ENCODE measurements around the gene KIFAP3. TPM values are rescaled to one million over a fixed set of nuclear protein-coding genes. Genes with fewer than 3 reads are reported as not detected.
"Not testable (repeated sequence)": the region's sequence is repeated elsewhere in the genome, so short reads cannot be mapped to it uniquely, and the experiment has no call there.

The KIFAP3 gene
- polyA plus RNA-seq, 4 donors: 39.6 to 54.5 (median 49.6) TPM

DNA sequence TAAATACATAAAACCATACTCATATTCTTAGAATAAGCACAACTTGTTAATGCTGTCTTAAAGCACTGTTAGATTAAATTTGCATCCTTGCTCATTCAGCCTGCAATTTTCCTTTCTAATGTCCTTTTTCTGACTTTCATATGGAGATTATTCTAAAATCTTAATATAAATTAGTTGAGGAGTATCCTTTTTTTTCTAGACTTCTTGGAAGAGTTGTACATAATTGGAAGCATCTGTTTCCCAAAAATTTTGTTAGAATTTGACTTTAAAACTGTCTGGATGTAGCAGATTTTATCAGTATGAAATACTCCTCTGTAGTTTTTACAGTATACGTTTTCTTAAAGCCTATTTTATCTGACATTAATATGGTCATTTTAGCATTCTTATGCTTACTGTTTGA lies 9.7 kb downstream of the KIFAP3 start:
- no peak for DNase-seq (ENCODE audit: low read depth in 4 of 4, low spot score in 3 of 4)

DNA sequence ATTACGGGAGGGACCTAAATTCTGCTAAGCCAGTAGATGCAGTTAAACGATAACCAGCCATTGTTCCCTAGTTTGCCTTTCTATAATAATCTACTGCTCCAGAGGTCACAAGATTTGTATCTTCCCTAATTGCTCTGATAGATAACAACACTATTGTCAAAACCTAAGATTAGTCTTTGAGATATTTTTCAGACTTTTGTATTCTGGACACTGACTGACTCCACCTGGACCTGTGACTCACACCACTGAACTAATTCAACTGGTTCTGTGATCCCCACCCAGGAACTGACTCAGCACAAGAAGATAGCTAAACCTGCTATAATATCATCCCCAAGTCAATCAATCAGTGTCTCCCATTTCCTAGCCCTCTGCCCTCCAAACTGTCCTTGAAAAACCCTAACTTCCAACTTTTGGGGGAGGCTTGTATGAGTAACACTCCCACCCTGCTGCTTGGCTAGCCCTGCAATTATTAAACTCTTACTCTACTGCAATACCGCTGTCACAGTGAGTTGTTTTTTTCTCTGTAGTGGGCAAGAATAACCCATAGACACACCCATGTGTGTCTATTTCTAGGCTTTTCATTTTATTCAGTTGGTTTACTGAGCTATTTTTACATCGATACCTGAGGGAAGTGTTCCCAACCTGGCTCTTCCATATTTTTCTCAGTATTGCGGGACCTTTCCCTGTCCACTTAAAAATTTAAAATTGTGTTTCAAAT lies 11.2 kb downstream of the KIFAP3 start:
- no peak for DNase-seq (ENCODE audit: low read depth in 4 of 4, low spot score in 3 of 4)

GRCh38 chr1:170061676-170062075 lies 12.8 kb downstream of the KIFAP3 start:
- DNase-seq (ENCODE audit: low read depth in 4 of 4, low spot score in 3 of 4): not testable (repeated sequence)

- DNase-seq (ENCODE audit: low read depth in 4 of 4, low spot score in 3 of 4): not testable (repeated sequence)
Observed at GRCh38 chr1:170060015-170060520, 14.4 kb downstream of the KIFAP3 start.

DNA sequence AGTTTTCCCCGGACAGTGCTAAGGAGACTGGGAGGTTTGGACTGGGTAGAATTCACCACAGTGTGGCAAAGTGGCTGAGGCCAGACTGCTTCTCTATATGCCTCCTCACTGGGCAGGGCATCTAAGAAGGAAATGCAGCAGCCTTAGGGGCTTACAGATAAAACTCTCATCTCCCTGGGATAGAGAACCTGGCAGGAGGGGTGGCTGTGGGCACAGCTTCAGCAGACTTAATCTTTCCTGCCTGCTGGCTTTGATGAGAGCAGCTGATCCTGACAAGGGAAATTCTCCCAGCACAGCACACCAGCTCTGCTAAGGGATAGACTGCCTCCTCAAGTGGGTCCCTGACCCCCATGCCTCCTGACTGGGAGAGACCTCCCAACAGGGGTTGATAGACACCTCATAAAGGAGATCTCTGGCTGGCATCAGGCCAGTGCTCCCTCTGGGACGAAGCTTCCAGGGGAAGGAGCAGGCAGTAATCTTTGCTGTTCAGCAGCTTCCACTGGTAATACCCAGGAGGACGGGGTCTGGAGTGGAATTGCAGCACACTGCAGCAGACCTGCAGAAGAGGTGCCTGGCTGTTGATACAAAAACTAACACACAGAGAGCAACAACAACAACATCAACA lies 25.2 kb downstream of the KIFAP3 start:
- DNase-seq (ENCODE audit: low read depth in 4 of 4, low spot score in 3 of 4): no peak

GRCh38 chr1:170048515-170048914 lies 26.0 kb downstream of the KIFAP3 start:
- no peak for DNase-seq (ENCODE audit: low read depth in 4 of 4, low spot score in 3 of 4)

DNA sequence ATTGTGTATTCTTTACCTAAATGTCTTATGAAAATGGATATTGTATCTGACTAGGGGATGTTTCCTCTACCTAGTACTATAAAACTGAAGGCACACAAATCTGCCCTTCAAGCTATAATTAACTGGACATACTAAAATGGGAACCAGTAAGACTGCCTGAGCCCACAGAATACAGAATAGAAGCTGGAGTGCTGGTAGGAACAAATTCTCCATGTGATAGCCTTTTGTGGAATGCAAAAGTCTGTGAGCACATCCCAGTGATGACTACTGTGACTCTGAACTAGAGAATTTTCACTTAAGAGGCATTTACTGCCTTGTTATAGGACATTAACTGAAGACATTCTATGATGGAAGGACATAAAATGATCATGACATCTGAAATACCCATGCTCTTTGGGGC lies 30.3 kb downstream of the KIFAP3 start:
- DNase-seq (ENCODE audit: low read depth in 4 of 4, low spot score in 3 of 4): no peak

DNA sequence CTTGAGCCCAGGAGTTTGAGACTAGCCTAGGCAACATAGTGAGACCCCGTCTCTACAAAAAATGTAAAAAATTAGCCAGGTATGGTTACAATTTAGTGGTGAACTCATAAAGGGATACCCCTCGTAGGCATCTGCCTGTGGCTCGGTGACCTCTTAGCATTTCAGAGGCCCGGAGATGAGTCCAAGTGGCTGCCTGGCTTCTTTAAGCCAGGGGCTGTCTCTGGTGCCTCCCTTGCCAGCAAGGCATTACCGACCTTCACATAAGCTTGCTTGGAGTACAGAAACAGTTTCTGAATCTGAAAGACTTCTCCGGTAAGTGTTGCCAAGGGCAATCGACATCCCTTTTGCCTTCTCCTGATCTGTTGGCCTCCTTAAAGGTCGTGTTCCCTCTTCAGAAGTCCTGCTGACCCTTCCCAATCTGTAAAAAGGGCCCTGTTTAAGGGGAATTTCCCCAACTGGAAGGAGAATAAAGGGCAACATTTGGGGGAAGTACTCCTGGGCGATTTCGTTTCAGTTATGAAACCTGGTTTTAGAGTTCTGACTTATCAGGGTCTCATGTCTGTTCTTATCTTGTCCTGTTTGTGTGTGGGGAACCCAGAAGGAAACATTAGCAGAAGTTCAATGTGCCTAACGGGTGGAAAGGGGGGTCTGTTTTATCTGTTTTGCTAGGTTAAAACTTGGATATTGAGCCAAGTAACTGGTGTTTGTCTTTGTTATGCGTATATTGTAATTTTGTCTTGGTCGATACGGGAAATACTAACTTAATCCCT lies 32.9 kb downstream of the KIFAP3 start:
- no peak for DNase-seq (ENCODE audit: low read depth in 4 of 4, low spot score in 3 of 4)

GRCh38 chr1:170032531-170033280 lies 41.8 kb downstream of the KIFAP3 start:
- no peak for DNase-seq (ENCODE audit: low read depth in 4 of 4, low spot score in 3 of 4)

- no peak for DNase-seq (ENCODE audit: low read depth in 4 of 4, low spot score in 3 of 4)
Observed at GRCh38 chr1:170030212-170030611, 44.3 kb downstream of the KIFAP3 start.

- no peak for DNase-seq (ENCODE audit: low read depth in 4 of 4, low spot score in 3 of 4)
Observed at GRCh38 chr1:170027760-170028159, 46.7 kb downstream of the KIFAP3 start.

GRCh38 chr1:170020859-170021258 lies 53.6 kb downstream of the KIFAP3 start:
- no peak for DNase-seq (ENCODE audit: low read depth in 4 of 4, low spot score in 3 of 4)

- DNase-seq (ENCODE audit: low read depth in 4 of 4, low spot score in 3 of 4): no peak
Observed at GRCh38 chr1:170017478-170017877, 57.0 kb downstream of the KIFAP3 start.

DNA sequence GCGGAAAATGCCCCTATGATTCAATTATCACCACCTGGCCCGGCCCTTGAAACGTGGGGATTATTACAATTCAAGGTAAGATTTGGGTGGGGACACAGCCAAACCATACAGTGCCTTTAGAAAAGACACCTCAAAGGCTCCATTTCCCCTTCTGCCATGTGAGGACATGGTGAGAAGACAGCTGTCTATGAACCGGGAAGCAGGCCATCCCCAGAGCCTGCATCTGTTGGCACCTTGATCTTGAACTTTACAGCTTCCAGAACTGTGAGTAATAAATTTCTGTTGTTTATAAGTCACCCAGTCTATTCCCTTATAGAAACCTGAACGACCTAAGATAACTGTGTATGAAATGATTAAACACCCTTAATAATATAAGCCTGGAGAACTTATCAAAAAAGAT lies 61.6 kb downstream of the KIFAP3 start:
- no peak for DNase-seq (ENCODE audit: low read depth in 4 of 4, low spot score in 3 of 4)

GRCh38 chr1:170010443-170010842 lies 64.1 kb downstream of the KIFAP3 start:
- peak in 2 of 4 donors; percentile 9 to 12 for DNase-seq (ENCODE audit: low read depth in 4 of 4, low spot score in 3 of 4)

DNA sequence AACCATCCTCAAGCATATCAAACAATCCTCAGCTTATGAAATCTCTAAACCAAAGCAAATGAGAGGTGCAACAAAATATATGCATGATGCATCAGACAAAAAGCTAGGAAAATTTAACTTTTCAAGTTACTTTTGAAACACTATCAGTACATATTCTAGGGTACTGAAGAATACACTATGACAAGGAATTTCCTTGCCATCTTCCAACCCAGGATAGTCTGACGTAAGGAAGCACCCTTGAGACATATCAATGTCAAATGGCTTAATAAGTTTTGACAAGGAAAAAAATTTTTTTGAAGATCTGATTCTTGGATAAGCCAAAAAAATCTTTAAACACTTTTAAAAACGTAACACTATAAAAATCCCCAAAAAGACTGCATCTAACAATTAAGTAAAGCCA lies 64.9 kb downstream of the KIFAP3 start:
- no peak for DNase-seq (ENCODE audit: low read depth in 4 of 4, low spot score in 3 of 4)

- DNase-seq (ENCODE audit: low read depth in 4 of 4, low spot score in 3 of 4): not testable (repeated sequence)
Observed at GRCh38 chr1:170008745-170009144, 65.8 kb downstream of the KIFAP3 start.

DNA sequence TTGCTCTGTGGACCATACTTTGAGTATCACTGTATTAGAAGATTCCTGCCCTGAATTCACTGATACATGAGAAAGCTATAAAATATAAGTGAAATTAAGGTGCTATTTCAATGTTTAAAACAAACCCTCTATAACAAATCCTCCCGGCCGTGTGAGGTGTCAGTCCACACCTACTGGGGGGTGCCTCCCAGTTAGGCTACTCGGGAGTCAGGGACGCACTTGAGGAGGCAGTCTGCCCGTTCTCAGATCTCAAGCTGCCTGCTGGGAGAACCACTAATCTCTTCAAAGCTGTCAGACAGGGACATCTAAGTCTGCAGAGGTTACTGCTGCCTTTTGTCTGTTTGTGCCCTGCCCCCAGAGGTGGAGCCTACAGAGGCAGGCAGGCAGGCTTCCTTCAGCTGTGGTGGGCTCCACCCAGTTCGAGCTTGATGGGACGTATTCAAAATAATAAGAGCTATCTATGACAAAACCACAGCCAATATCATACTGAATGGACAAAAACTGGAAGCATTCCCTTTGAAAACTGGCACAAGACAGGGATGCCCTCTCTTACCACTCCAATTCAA lies 71.1 kb downstream of the KIFAP3 start:
- DNase-seq (ENCODE audit: low read depth in 4 of 4, low spot score in 3 of 4): not testable (repeated sequence)

GRCh38 chr1:170001266-170001665 lies 73.2 kb downstream of the KIFAP3 start:
- DNase-seq (ENCODE audit: low read depth in 4 of 4, low spot score in 3 of 4): no peak

DNA sequence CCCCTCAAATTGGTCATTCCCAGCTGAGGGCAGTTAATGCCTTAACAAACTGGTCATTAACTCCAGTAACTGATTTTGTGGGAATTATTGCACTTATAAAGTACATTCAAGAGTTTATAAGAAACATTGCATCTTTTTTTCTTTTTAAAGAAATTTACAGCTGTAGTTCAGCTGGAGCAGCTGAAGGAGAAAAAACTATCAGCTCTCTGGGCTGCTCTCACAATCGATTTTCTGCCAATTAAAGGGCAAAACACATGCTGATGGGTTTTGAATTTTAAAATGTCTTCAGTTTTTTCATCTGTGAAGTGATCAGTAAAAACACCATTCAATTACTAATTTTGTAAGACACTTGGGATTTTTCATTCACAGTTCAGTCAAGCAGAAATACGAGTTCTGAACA lies 74.7 kb downstream of the KIFAP3 start:
- DNase-seq (ENCODE audit: low read depth in 4 of 4, low spot score in 3 of 4): peak in 1 of 4 donors; percentile 4

Data from left renal pelvis (tissue), 4 donors.